Astrocyte (in vitro differentiated cells and primary cell): ENCODE data around the gene RGS17. TPM values are rescaled to one million over a fixed set of nuclear protein-coding genes. Genes with fewer than 3 reads are reported as not detected.

ENCODE experiments used
- DNase-seq: peaks from one replicate; pipeline ENCODE4 v3.0.0-alpha.2; 2010; ENCODE audit warnings: low read depth
- FAIRE-seq: peaks from 2 replicates; lab custom pipeline; 2011; peaks lifted over from hg19 to GRCh38; lab: Jason Lieb, UNC
- H2AFZ ChIP-seq: 2 replicates; pipeline ENCODE4 v1.6.0; 2012; ENCODE audit warnings: low read depth, low read length, inconsistent platforms
- H3K27ac ChIP-seq: 2 replicates; pipeline ENCODE4 v1.5.1; 2011; ENCODE audit warnings: low read depth, low read length, inconsistent platforms
- H3K27me3 ChIP-seq: 2 replicates; pipeline ENCODE4 v1.6.0; 2011; ENCODE audit warnings: low read length, inconsistent platforms; ENCODE audit not compliant: insufficient read depth
- H3K36me3 ChIP-seq: 2 replicates; pipeline ENCODE4 v1.5.1; 2011; ENCODE audit warnings: low read length, inconsistent platforms; ENCODE audit not compliant: insufficient read depth
- H3K4me1 ChIP-seq: 2 replicates; pipeline ENCODE4 v1.5.1; 2011; ENCODE audit warnings: low read length, inconsistent platforms; ENCODE audit not compliant: insufficient read depth
- H3K4me2 ChIP-seq: 2 replicates; pipeline ENCODE4 v1.6.0; 2012; ENCODE audit warnings: low read length, inconsistent platforms
- H3K4me3 ChIP-seq: 2 replicates; pipeline ENCODE4 v1.5.1; 2011; ENCODE audit warnings: low read depth, mild to moderate bottlenecking, low read length, inconsistent platforms; ENCODE audit not compliant: insufficient read depth
- H3K79me2 ChIP-seq: 2 replicates; pipeline ENCODE4 v1.6.0; 2012; ENCODE audit warnings: mild to moderate bottlenecking, low read length, inconsistent platforms; ENCODE audit not compliant: insufficient read depth
- H3K9ac ChIP-seq: 2 replicates; pipeline ENCODE4 v1.6.0; 2012; ENCODE audit warnings: mild to moderate bottlenecking, low read length, inconsistent platforms
- H3K9me3 ChIP-seq: 2 replicates; pipeline ENCODE4 v1.5.1; 2012; ENCODE audit warnings: low read depth, mild to moderate bottlenecking, low read length, inconsistent platforms; ENCODE audit not compliant: insufficient read depth
- H4K20me1 ChIP-seq: 2 replicates; pipeline ENCODE4 v1.6.0; 2012; ENCODE audit warnings: low read length, inconsistent platforms; ENCODE audit not compliant: insufficient read depth
- H3K27ac Mint-ChIP-seq: one replicate; pipeline ENCODE4 v1.8.0; 2021; ENCODE audit warnings: mild to moderate bottlenecking, mixed read lengths; ENCODE audit not compliant: unreplicated experiment
- H3K27me3 Mint-ChIP-seq: one replicate; pipeline ENCODE4 v1.8.0; 2021; ENCODE audit warnings: low read depth, mixed read lengths; ENCODE audit not compliant: unreplicated experiment
- H3K36me3 Mint-ChIP-seq: one replicate; pipeline ENCODE4 v1.8.0; 2021; ENCODE audit warnings: low read depth, mixed read lengths; ENCODE audit not compliant: unreplicated experiment
- H3K4me1 Mint-ChIP-seq: one replicate; pipeline ENCODE4 v1.8.0; 2021; ENCODE audit warnings: low read depth, mixed read lengths; ENCODE audit not compliant: unreplicated experiment
- H3K4me3 Mint-ChIP-seq: one replicate; pipeline ENCODE4 v1.8.0; 2021; ENCODE audit warnings: mild to moderate bottlenecking, moderate library complexity, mixed read lengths; ENCODE audit not compliant: unreplicated experiment
- H3K9me3 Mint-ChIP-seq: one replicate; pipeline ENCODE4 v1.8.0; 2021; ENCODE audit warnings: mild to moderate bottlenecking, mixed read lengths; ENCODE audit not compliant: unreplicated experiment
- CTCF ChIP-seq: IDR thresholded peaks from 2 replicates; pipeline ENCODE4 v1.5.1; 2011; ENCODE audit warnings: low read depth, mild to moderate bottlenecking, inconsistent platforms, low read length, moderate library complexity; ENCODE audit not compliant: insufficient read depth
- EZH2 ChIP-seq: IDR thresholded peaks from 2 replicates; pipeline ENCODE4 v1.6.1; 2012; ENCODE audit warnings: mild to moderate bottlenecking, low read length, inconsistent platforms; ENCODE audit not compliant: insufficient read depth
- total RNA-seq: library from RNA; stranded (reverse); gene quantifications from 2 replicates; pipeline ENCODE4 v1.2.1, GENCODE V29; 2021

RGS17 gene
- total RNA-seq, 1 donor from 2014 or later, result 3.4 TPM

- H2AFZ ChIP-seq, result no peak overlapping the region
- H3K4me3 Mint-ChIP-seq, result no peak overlapping the region
- H3K27ac Mint-ChIP-seq, result no peak overlapping the region
- no peaks in the 10 kb centered on the region for H3K36me3 Mint-ChIP-seq
- H3K4me1 Mint-ChIP-seq, result no peaks in the 10 kb centered on the region
- H3K27me3 Mint-ChIP-seq, result no peaks in the 10 kb centered on the region
- H3K79me2 ChIP-seq, result no peaks in the 10 kb centered on the region
- H3K4me2 ChIP-seq, result no peak overlapping the region
- DNase-seq, result no peak
- H3K27me3 ChIP-seq, result no peaks in the 10 kb centered on the region
- no peak overlapping the region for H3K4me3 ChIP-seq
- H3K9me3 Mint-ChIP-seq, result peaks cover 4% of the 10 kb centered on the region
- H3K9ac ChIP-seq, result no peak overlapping the region
- H3K27ac ChIP-seq, result no peak overlapping the region
- FAIRE-seq, result no peak
- no peaks in the 10 kb centered on the region for H3K9me3 ChIP-seq
- no peaks in the 10 kb centered on the region for H4K20me1 ChIP-seq
- no peaks in the 10 kb centered on the region for H3K4me1 ChIP-seq
- no peak for TF ChIP-seq EZH2
- TF ChIP-seq CTCF, result no peak
- no peaks in the 10 kb centered on the region for H3K36me3 ChIP-seq
Measured at GRCh38 chr6:153150752-153151440, 19.8 kb upstream of the RGS17 start.

- H3K4me1 ChIP-seq, result no peaks in the 10 kb centered on the region
- Mint-ChIP-seq H3K4me3 (no peak overlapping the region), H3K36me3 (no peaks in the 10 kb centered on the region), H3K9me3 (peaks cover 4% of the 10 kb centered on the region), H3K27me3 (no peaks in the 10 kb centered on the region), H3K27ac (no peak overlapping the region), H3K4me1 (no peaks in the 10 kb centered on the region)
- H3K36me3 ChIP-seq, result no peaks in the 10 kb centered on the region
- no peak overlapping the region for H2AFZ ChIP-seq
- no peaks in the 10 kb centered on the region for H3K79me2 ChIP-seq
- H3K27ac ChIP-seq, result no peak overlapping the region
- H3K27me3 ChIP-seq, result no peaks in the 10 kb centered on the region
- DNase-seq (no peak), FAIRE-seq (no peak)
- TF ChIP-seq CTCF (no peak), EZH2 (no peak)
- no peaks in the 10 kb centered on the region for H3K9me3 ChIP-seq
- H3K4me2 ChIP-seq, result no peak overlapping the region
- H3K4me3 ChIP-seq, result no peak overlapping the region
- H4K20me1 ChIP-seq, result no peaks in the 10 kb centered on the region
- H3K9ac ChIP-seq, result no peak overlapping the region
Measured at GRCh38 chr6:153150371-153150751, 19.3 kb upstream of the RGS17 start.

- Histone ChIP-seq H3K4me3 (no peak overlapping the region), H3K79me2 (no peaks in the 10 kb centered on the region), H3K27me3 (no peaks in the 10 kb centered on the region), H2AFZ (no peak overlapping the region), H3K9ac (no peak overlapping the region), H3K4me2 (no peak overlapping the region), H4K20me1 (no peaks in the 10 kb centered on the region), H3K36me3 (no peaks in the 10 kb centered on the region), H3K9me3 (no peaks in the 10 kb centered on the region), H3K4me1 (no peaks in the 10 kb centered on the region), H3K27ac (no peak overlapping the region)
- Mint-ChIP-seq H3K27ac (no peak overlapping the region), H3K27me3 (no peaks in the 10 kb centered on the region), H3K4me1 (no peaks in the 10 kb centered on the region), H3K36me3 (no peaks in the 10 kb centered on the region), H3K4me3 (no peak overlapping the region), H3K9me3 (peaks cover 5% of the 10 kb centered on the region)
- FAIRE-seq (no peak), DNase-seq (no peak)
- no peak for TF ChIP-seq CTCF
Measured at GRCh38 chr6:153149891-153150290, 18.8 kb upstream of the RGS17 start.
